ENCODE data around the gene KIF3B. TPM values are rescaled to one million over a fixed set of nuclear protein-coding genes. Genes with fewer than 3 reads are reported as not detected.

Gene KIF3B
- total and polyA plus RNA-seq, 2 donors (not counting 1 experiment from before 2014, with no cell fraction given), result 12.7 to 17.5 TPM

DNA sequence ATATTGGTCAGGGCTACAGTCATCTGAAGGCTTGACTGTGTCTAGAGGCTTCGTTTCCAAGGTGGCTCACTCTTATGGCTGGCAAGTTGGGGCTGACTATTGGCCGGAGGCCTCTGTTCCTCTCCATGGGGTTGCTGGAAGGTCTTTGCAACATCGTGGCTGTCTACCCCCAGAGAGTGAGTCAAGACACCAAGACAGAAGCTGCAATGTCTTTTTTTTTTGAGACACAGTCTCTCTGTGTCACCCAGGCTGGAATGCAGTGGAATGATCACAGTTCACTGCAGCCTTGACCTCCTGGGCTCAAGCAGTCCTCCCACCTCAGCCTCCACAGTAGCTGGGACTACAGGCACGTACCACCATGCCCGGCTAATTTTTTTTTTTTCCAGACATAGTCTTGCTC lies 29.4 kb upstream of the KIF3B start:
- ChIA-PET POLR2A (no interaction called here), CTCF (interaction anchor here (0.6 kb wide), 1 partner anchor 375 kb away, joined by 3 read pairs; no protein-coding TSS in a partner anchor)
- no peaks in the 10 kb centered on the region for H3K79me2 ChIP-seq (ENCODE audit: control insufficient read depth, insufficient read depth, low read length)
- H4K20me1 ChIP-seq (ENCODE audit: control insufficient read depth, insufficient read depth, low read length, poor library complexity, severe bottlenecking), result no peaks in the 10 kb centered on the region
- no peaks in the 10 kb centered on the region for H3K9me3 ChIP-seq (ENCODE audit: control extremely low read depth in 1 of 3, control insufficient read depth in 2 of 3, insufficient read depth in 1 of 3, low read length in 2 of 3)
- DNase-seq, result no peak
- no peak overlapping the region for H3K4me2 ChIP-seq (replicated peaks; ENCODE audit: low read depth, low read length, poor library complexity, severe bottlenecking)
- H2AFZ ChIP-seq (ENCODE audit: insufficient read depth, low read depth, low read length, poor library complexity, severe bottlenecking), result no peak overlapping the region
- 90% methylated on average over 5 of the region's 5 CpGs for WGBS (ENCODE audit: insufficient coverage)
- H3K27ac ChIP-seq (ENCODE audit: low read length in 2 of 2), result no peak overlapping the region
- intact Hi-C loops (cut with micrococcal nuclease), result no loop called here
- TF ChIP-seq, protein P1, sequence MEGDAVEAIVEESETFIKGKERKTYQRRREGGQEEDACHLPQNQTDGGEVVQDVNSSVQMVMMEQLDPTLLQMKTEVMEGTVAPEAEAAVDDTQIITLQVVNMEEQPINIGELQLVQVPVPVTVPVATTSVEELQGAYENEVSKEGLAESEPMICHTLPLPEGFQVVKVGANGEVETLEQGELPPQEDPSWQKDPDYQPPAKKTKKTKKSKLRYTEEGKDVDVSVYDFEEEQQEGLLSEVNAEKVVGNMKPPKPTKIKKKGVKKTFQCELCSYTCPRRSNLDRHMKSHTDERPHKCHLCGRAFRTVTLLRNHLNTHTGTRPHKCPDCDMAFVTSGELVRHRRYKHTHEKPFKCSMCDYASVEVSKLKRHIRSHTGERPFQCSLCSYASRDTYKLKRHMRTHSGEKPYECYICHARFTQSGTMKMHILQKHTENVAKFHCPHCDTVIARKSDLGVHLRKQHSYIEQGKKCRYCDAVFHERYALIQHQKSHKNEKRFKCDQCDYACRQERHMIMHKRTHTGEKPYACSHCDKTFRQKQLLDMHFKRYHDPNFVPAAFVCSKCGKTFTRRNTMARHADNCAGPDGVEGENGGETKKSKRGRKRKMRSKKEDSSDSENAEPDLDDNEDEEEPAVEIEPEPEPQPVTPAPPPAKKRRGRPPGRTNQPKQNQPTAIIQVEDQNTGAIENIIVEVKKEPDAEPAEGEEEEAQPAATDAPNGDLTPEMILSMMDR (IDR thresholded peaks at IDR 0.05), result no peak
- no peak for TF ChIP-seq EZH2 (IDR thresholded peaks at IDR 0.05; ENCODE audit: borderline replicate concordance, insufficient read depth, low read depth, low read length, poor library complexity, severe bottlenecking)
- H3K4me3 Mint-ChIP-seq, result no peak overlapping the region
- no peaks in the 10 kb centered on the region for H3K9me3 Mint-ChIP-seq (ENCODE audit: insufficient read depth)
- H3K27me3 Mint-ChIP-seq, result peaks cover 4% of the 10 kb centered on the region
- H3K36me3 ChIP-seq (replicated peaks in 1 of 2; ENCODE audit: control extremely low read depth in 1 of 2, control insufficient read depth in 1 of 2, extremely low read depth in 1 of 2, insufficient read depth in 2 of 2, low read length in 1 of 2), result no peaks in the 10 kb centered on the region
- ATAC-seq (ENCODE audit: low read depth), result no peak
- H3K4me1 Mint-ChIP-seq, result peaks cover 8% of the 10 kb centered on the region
- H3K4me3 ChIP-seq (ENCODE audit: control extremely low read depth in 1 of 5, extremely low read depth in 1 of 5, insufficient read depth in 1 of 5, low read depth in 2 of 5, low read length in 4 of 5), result no peak overlapping the region
- no peak overlapping the region for H3K9ac ChIP-seq (ENCODE audit: low read length)
- H3K27me3 ChIP-seq (replicated peaks in 1 of 4; ENCODE audit: control extremely low read depth in 1 of 4, control insufficient read depth in 3 of 4, insufficient read depth in 4 of 4, low read length in 3 of 4), result no peaks in the 10 kb centered on the region
- H3K4me1 ChIP-seq (ENCODE audit: control insufficient read depth in 2 of 2, insufficient read depth in 2 of 2, low read length in 2 of 2), result peaks cover 0 to 5% of the 10 kb centered on the region in 2 donors
- no peak overlapping the region for H3K27ac Mint-ChIP-seq

DNA sequence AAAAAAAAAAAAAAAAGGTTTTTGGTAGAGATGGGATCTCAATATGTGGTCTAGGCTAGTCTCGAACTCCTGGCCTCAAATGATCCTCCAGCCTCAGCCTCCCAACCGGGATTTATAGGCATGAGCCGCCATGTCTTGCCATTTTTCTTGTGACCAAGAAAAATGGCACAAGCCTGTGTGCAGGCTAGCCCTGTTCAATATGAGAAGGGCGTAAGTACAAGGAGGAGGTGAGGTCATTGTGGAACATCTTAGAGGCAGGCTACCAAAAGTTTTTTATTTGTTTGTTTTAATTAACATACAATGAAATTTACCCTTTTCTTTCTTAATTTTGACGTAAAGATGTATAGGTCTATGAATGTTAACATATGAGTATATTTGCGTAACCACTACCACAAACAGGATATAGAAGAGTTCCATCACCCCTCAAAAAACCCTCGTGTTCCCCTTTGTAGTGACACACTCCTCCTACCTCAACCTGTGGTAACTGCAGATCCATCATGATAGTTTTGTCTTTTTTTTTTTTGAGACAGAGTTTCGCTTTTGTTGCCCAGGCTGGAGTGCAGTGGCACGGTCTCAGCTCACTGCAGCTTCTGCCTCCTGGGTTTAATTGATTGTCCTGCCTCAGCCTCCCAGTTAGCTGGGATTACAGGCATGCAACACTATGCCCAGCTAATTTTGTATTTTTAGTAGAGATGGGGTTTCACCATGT lies 28.3 kb upstream of the KIF3B start:
- ATAC-seq (ENCODE audit: low read depth) (no peak), DNase-seq (no peak)
- Histone ChIP-seq H3K9ac (ENCODE audit: low read length) (no peak overlapping the region), H3K4me2 (replicated peaks; ENCODE audit: low read depth, low read length, poor library complexity, severe bottlenecking) (no peak overlapping the region), H3K36me3 (replicated peaks in 1 of 2; ENCODE audit: control extremely low read depth in 1 of 2, control insufficient read depth in 1 of 2, extremely low read depth in 1 of 2, insufficient read depth in 2 of 2, low read length in 1 of 2) (no peaks in the 10 kb centered on the region), H3K9me3 (ENCODE audit: control extremely low read depth in 1 of 3, control insufficient read depth in 2 of 3, insufficient read depth in 1 of 3, low read length in 2 of 3) (peaks cover 0 to 5% (median 3%) of the 10 kb centered on the region in 3 donors), H3K4me3 (ENCODE audit: control extremely low read depth in 1 of 5, extremely low read depth in 1 of 5, insufficient read depth in 1 of 5, low read depth in 2 of 5, low read length in 4 of 5) (no peak overlapping the region), H4K20me1 (ENCODE audit: control insufficient read depth, insufficient read depth, low read length, poor library complexity, severe bottlenecking) (no peaks in the 10 kb centered on the region), H2AFZ (ENCODE audit: insufficient read depth, low read depth, low read length, poor library complexity, severe bottlenecking) (no peak overlapping the region), H3K27ac (ENCODE audit: low read length in 2 of 2) (no peak overlapping the region), H3K27me3 (replicated peaks in 1 of 4; ENCODE audit: control extremely low read depth in 1 of 4, control insufficient read depth in 3 of 4, insufficient read depth in 4 of 4, low read length in 3 of 4) (no peaks in the 10 kb centered on the region), H3K79me2 (ENCODE audit: control insufficient read depth, insufficient read depth, low read length) (no peaks in the 10 kb centered on the region), H3K4me1 (ENCODE audit: control insufficient read depth in 2 of 2, insufficient read depth in 2 of 2, low read length in 2 of 2) (peaks cover 0 to 5% of the 10 kb centered on the region in 2 donors)
- CTCF ChIA-PET, result no interaction called here
- Mint-ChIP-seq H3K4me3 (no peak overlapping the region), H3K4me1 (peaks cover 8% of the 10 kb centered on the region), H3K9me3 (ENCODE audit: insufficient read depth) (no peaks in the 10 kb centered on the region), H3K27me3 (peaks cover 4% of the 10 kb centered on the region), H3K27ac (no peak overlapping the region)
- WGBS (ENCODE audit: insufficient coverage), result 80% methylated on average over 4 of the region's 9 CpGs
- TF ChIP-seq, protein P1 (IDR thresholded peaks at IDR 0.05), result no peak
- no peak for TF ChIP-seq EZH2 (IDR thresholded peaks at IDR 0.05; ENCODE audit: borderline replicate concordance, insufficient read depth, low read depth, low read length, poor library complexity, severe bottlenecking)
- POLR2A ChIA-PET, result no interaction called here
- intact Hi-C loops (cut with micrococcal nuclease), result no loop called here

Data from B cell (primary cell).